ENCODE data around the gene IPO11. TPM values are rescaled to one million over a fixed set of nuclear protein-coding genes. Genes with fewer than 3 reads are reported as not detected.
"Not testable (repeated sequence)": the region's sequence is repeated elsewhere in the genome, so short reads cannot be mapped to it uniquely, and the experiment has no call there.

The IPO11 gene
- total RNA-seq, 4 donors from 2014 or later, result 12.0 to 23.7 (median 20.8) TPM

GRCh38 chr5:62617943-62618342 is 205.4 kb downstream of the IPO11 start:
- no peak for TF ChIP-seq EP300 (IDR thresholded peaks at IDR 0.05)
- TF ChIP-seq POLR2A (IDR thresholded peaks at IDR 0.05), result no peak
- no peak for TF ChIP-seq CTCF (IDR thresholded peaks at IDR 0.05)
- no peak for TF ChIP-seq POLR2AphosphoS5 (IDR thresholded peaks at IDR 0.05)
- DNase-seq (ENCODE audit: low spot score in 2 of 2), result no peak
- Histone ChIP-seq H3K9me3 (no peaks in the 10 kb centered on the region), H3K36me3 (peaks cover 9% of the 10 kb centered on the region), H3K27ac (no peak overlapping the region), H3K4me3 (no peak overlapping the region), H3K4me1 (no peaks in the 10 kb centered on the region), H3K27me3 (no peaks in the 10 kb centered on the region)

GRCh38 chr5:62620761-62621160 is 208.2 kb downstream of the IPO11 start:
- TF ChIP-seq CTCF (IDR thresholded peaks at IDR 0.05), result no peak
- no peak for TF ChIP-seq POLR2A (IDR thresholded peaks at IDR 0.05)
- TF ChIP-seq POLR2AphosphoS5 (IDR thresholded peaks at IDR 0.05), result no peak
- TF ChIP-seq EP300 (IDR thresholded peaks at IDR 0.05), result no peak
- H3K27me3 ChIP-seq, result no peaks in the 10 kb centered on the region
- H3K27ac ChIP-seq, result no peak overlapping the region
- H3K9me3 ChIP-seq, result no peaks in the 10 kb centered on the region
- H3K36me3 ChIP-seq, result no peaks in the 10 kb centered on the region
- H3K4me3 ChIP-seq, result no peak overlapping the region
- no peak for DNase-seq (ENCODE audit: low spot score in 2 of 2)
- H3K4me1 ChIP-seq, result no peaks in the 10 kb centered on the region
- 91% methylated on average over 5 of the region's 5 CpGs for WGBS

GRCh38 chr5:62621280-62621679 is 208.7 kb downstream of the IPO11 start:
- 80% methylated on average over 6 of the region's 6 CpGs for WGBS
- no peaks in the 10 kb centered on the region for H3K36me3 ChIP-seq

GRCh38 chr5:62623271-62623670 is 210.7 kb downstream of the IPO11 start:
- Histone ChIP-seq H3K27me3 (no peaks in the 10 kb centered on the region), H3K4me3 (no peak overlapping the region), H3K4me1 (no peaks in the 10 kb centered on the region), H3K9me3 (no peaks in the 10 kb centered on the region), H3K36me3 (peaks cover 13% of the 10 kb centered on the region), H3K27ac (no peak overlapping the region)
- 90% methylated on average over 1 of the region's 1 CpG for WGBS
- TF ChIP-seq POLR2A (IDR thresholded peaks at IDR 0.05) (no peak), CTCF (IDR thresholded peaks at IDR 0.05) (no peak), EP300 (IDR thresholded peaks at IDR 0.05) (no peak), POLR2AphosphoS5 (IDR thresholded peaks at IDR 0.05) (no peak)
- no peak for DNase-seq (ENCODE audit: low spot score in 2 of 2)

More at GRCh38 chr5:62621280-62621679, 208.7 kb downstream of the IPO11 start:
- Histone ChIP-seq H3K4me3 (no peak overlapping the region), H3K4me1 (no peaks in the 10 kb centered on the region), H3K9me3 (no peaks in the 10 kb centered on the region), H3K27me3 (no peaks in the 10 kb centered on the region), H3K27ac (no peak overlapping the region)
- TF ChIP-seq POLR2A (IDR thresholded peaks at IDR 0.05) (no peak), CTCF (IDR thresholded peaks at IDR 0.05) (no peak), POLR2AphosphoS5 (IDR thresholded peaks at IDR 0.05) (no peak), EP300 (IDR thresholded peaks at IDR 0.05) (no peak)
- DNase-seq (ENCODE audit: low spot score in 2 of 2), result no peak

- H3K4me1 ChIP-seq; H3K27ac ChIP-seq; H3K9me3 ChIP-seq; H3K4me3 ChIP-seq; DNase-seq (ENCODE audit: low spot score in 2 of 2); H3K27me3 ChIP-seq: not testable (repeated sequence)
- H3K36me3 ChIP-seq, result peaks cover 22% of the 10 kb centered on the region
- 86% methylated on average over 7 of the region's 7 CpGs for WGBS
These were observed 211.9 kb downstream of the IPO11 start for GRCh38 chr5:62624436-62624835.

- DNase-seq (ENCODE audit: low spot score in 2 of 2), result no peak
- WGBS, result 86% methylated on average over 2 of the region's 2 CpGs
- no peaks in the 10 kb centered on the region for H3K9me3 ChIP-seq
- peaks cover 31% of the 10 kb centered on the region for H3K36me3 ChIP-seq
- no peaks in the 10 kb centered on the region for H3K27me3 ChIP-seq
- H3K4me3 ChIP-seq, result no peak overlapping the region
- H3K4me1 ChIP-seq, result no peaks in the 10 kb centered on the region
- TF ChIP-seq CTCF (IDR thresholded peaks at IDR 0.05), result no peak
- no peak for TF ChIP-seq EP300 (IDR thresholded peaks at IDR 0.05)
- H3K27ac ChIP-seq, result no peak overlapping the region
These were observed 214.0 kb downstream of the IPO11 start for GRCh38 chr5:62626534-62626933.

Data from suprapubic skin (tissue), 4 donors.